ENCODE data around the gene KIF18B. TPM values are rescaled to one million over a fixed set of nuclear protein-coding genes. Genes with fewer than 3 reads are reported as not detected.

The KIF18B gene
- total and polyA plus RNA-seq, 2 donors (not counting 3 experiments of a cell fraction or from before 2014, with no cell fraction given): 24.5 to 50.3 TPM

DNA sequence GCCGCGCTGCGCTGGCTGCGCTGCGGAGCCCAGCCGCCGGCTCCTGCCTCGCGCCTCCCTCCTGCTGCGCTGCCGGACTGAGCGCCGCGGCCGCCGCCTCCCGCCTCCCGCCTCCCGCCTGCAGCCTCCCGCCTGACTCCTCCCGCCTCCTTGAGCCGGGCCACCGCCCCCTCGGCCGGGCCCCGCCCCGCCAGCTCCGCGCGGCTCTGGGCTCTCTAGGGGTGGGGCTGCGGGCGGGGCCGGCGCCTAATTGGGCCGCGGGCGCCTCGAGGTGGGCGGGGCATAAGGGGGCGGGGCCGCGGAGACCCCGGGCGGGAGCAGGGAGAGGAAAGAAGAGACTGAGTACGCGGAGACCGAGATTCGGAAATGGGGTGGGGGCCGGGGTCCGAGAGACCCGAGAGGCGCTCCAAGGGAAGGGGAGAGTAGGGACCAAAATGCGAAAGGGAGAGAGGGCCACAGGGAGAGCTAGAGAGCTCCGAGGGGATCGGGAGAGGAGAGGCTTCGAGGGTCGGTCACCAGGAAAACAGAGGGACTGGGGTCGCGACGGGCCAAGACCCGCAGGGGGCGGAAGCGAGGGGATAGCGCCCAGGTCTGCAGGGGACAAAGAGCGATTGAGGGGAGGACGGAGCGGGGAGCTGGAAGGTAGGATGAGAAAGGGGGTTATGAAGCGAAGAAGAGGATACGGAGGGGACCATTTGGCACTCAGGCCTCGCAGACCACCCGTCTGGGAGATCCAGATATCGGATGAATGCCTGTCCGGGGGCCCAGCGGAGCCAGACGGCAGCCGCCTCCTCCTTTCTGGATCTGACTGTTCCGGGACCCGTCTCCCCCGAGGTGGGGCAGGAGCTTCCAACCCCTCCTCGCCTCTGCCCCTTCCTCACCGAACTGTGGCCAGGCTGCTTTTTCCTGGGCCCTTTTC, 20.9 kb upstream of the KIF18B start, which contains the start of gene C1QL1:
C1QL1 (minus strand) TSS at position 79 of the 919 bp plus-strand sequence. CDS start 255 bp downstream, outside the sequence.
- intact Hi-C loops (cut with micrococcal nuclease): loop anchor here (1.0 to 5.0 kb wide), 2 partner anchors 21 to 49 kb away; partner anchors contain the start of gene KIF18B

More for the DNA sequence above, 20.9 kb upstream of the KIF18B start, which contains the start of gene C1QL1:
- no TSS peak for BruUV-seq (replicated peaks)
- H4K20me1 ChIP-seq (replicated peaks; ENCODE audit: control insufficient read depth, extremely low read depth, insufficient read depth, low read length): no peaks in the 10 kb centered on the region
- dilution Hi-C loops (cut with MboI; ENCODE audit: extremely low pct_ligation_motif_present, low sequenced_read_pairs): no loop called here
- H3K4me3 ChIP-seq (replicated peaks in 1 of 3; ENCODE audit: insufficient read depth in 1 of 3, low read depth in 1 of 3, low read length in 3 of 3): peak within 1 kb of the TSS; percentile 2 to 51 (median 25)
- peaks cover 8% of the 10 kb centered on the region for H3K4me1 ChIP-seq (ENCODE audit: control insufficient read depth, extremely low read depth, insufficient read depth, low read length)
- FAIRE-seq: peak; percentile 86
- no peaks in the 10 kb centered on the region for H3K79me2 ChIP-seq (ENCODE audit: control insufficient read depth, insufficient read depth, low read length)
- H3K9ac ChIP-seq (replicated peaks; ENCODE audit: extremely low read depth, insufficient read depth, low read length): no peak within 1 kb of the TSS
- H3K9me3 ChIP-seq (replicated peaks; ENCODE audit: control insufficient read depth, insufficient read depth, low read length): no peaks in the 10 kb centered on the region
- H3K9me1 ChIP-seq (replicated peaks; ENCODE audit: control insufficient read depth, extremely low read depth, insufficient read depth, low read length): no peaks in the 10 kb centered on the region
- H2AFZ ChIP-seq (ENCODE audit: low read depth, low read length): peak within 1 kb of the TSS; percentile 88
- peaks cover 54 to 57% of the 10 kb centered on the region in 2 experiments for H3K27me3 ChIP-seq (ENCODE audit: control insufficient read depth in 2 of 2, insufficient read depth in 2 of 2, low read length in 2 of 2)
- TF ChIP-seq, protein P1, sequence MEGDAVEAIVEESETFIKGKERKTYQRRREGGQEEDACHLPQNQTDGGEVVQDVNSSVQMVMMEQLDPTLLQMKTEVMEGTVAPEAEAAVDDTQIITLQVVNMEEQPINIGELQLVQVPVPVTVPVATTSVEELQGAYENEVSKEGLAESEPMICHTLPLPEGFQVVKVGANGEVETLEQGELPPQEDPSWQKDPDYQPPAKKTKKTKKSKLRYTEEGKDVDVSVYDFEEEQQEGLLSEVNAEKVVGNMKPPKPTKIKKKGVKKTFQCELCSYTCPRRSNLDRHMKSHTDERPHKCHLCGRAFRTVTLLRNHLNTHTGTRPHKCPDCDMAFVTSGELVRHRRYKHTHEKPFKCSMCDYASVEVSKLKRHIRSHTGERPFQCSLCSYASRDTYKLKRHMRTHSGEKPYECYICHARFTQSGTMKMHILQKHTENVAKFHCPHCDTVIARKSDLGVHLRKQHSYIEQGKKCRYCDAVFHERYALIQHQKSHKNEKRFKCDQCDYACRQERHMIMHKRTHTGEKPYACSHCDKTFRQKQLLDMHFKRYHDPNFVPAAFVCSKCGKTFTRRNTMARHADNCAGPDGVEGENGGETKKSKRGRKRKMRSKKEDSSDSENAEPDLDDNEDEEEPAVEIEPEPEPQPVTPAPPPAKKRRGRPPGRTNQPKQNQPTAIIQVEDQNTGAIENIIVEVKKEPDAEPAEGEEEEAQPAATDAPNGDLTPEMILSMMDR (IDR thresholded peaks at IDR 0.05; ENCODE audit: extremely low read depth in 1 of 2, insufficient read depth in 1 of 2, low read depth in 1 of 2, low read length in 2 of 2): no peak
- TF ChIP-seq, protein P2, sequence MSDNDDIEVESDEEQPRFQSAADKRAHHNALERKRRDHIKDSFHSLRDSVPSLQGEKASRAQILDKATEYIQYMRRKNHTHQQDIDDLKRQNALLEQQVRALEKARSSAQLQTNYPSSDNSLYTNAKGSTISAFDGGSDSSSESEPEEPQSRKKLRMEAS (IDR thresholded peaks at IDR 0.05; ENCODE audit: insufficient read depth, insufficient read length): no peak
- no peak for TF ChIP-seq JUN (IDR thresholded peaks at IDR 0.05; ENCODE audit: borderline replicate concordance, insufficient read depth, insufficient read length, low read depth)
- TF ChIP-seq EZH2 (IDR thresholded peaks at IDR 0.05; ENCODE audit: borderline replicate concordance, low read depth, low read length, severe bottlenecking): no peak
- no peak for TF ChIP-seq MYC (IDR thresholded peaks at IDR 0.05; ENCODE audit: low read depth, low read length)
- no peak for TF ChIP-seq POLR2AphosphoS5 (IDR thresholded peaks at IDR 0.05; ENCODE audit: insufficient read depth, low read depth, low read length)
- no peak for TF ChIP-seq POLR2A (IDR thresholded peaks at IDR 0.05; ENCODE audit: low read depth, low read length)
- TF ChIP-seq FOS (IDR thresholded peaks at IDR 0.05; ENCODE audit: borderline replicate concordance, insufficient read depth, low read length): no peak
- no peak for TF ChIP-seq GATA2 (IDR thresholded peaks at IDR 0.05; ENCODE audit: insufficient read depth, insufficient read length, low read depth, low read length)
- H3K36me3 ChIP-seq (ENCODE audit: control insufficient read depth in 2 of 2, extremely low read depth in 1 of 2, insufficient read depth in 2 of 2, low read length in 2 of 2): no peaks in the 10 kb centered on the region
- ChIA-PET CTCF (interaction anchor here (0.6 to 2.0 kb wide), 9 partner anchors 9 to 872 kb away, joined by 3 to 6 read pairs (median 3); partner anchors contain the start of genes ACBD4 and PLCD3), POLR2A (interaction anchor here (0.6 to 1.0 kb wide), 6 partner anchors 10 to 1580 kb away, joined by 3 to 6 read pairs (median 4); no protein-coding TSS in a partner anchor)
- peak; percentile 89 for DNase-seq (ENCODE audit: low read depth, low spot score)
- peak within 1 kb of the TSS; percentile 75 for H3K4me2 ChIP-seq (ENCODE audit: insufficient read depth, low read length)
- no peak within 1 kb of the TSS for H3K27ac ChIP-seq (ENCODE audit: insufficient read depth, low read depth, low read length)

Data from endothelial cell of umbilical vein (primary cell).